NCI-H510A treated with DMSO at 0.1 percent for 48 hours (cell line): Measurements from ENCODE around the gene COL23A1.

Experiments used
- DNase-seq: peaks from one replicate; lab custom pipeline; 2025; lab: John Stamatoyannopoulos, UW

COL23A1 gene

GRCh38 chr5:178554311-178554710 is 35.9 kb downstream of the COL23A1 start:
- no peak for DNase-seq

DNA sequence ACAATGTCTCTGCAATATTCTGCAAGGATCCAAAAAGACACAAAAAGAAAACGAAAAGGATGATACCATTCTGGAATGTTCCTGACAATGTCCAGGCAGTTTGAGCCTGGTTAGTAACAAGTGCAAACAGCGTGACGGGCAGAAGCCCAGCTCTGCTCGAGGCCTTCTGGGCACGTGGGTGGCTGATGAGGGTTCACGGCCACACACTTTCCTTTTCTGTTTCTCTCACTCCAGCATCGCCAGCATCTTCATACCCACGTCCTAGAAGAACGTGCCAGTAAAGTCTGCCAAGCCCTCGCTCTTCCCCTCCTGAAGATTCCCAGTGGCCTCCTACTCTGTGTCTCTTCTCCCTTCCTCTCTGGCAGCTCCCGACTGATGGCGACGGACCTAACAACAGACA is 36.7 kb downstream of the COL23A1 start:
- no peak for DNase-seq

DNA sequence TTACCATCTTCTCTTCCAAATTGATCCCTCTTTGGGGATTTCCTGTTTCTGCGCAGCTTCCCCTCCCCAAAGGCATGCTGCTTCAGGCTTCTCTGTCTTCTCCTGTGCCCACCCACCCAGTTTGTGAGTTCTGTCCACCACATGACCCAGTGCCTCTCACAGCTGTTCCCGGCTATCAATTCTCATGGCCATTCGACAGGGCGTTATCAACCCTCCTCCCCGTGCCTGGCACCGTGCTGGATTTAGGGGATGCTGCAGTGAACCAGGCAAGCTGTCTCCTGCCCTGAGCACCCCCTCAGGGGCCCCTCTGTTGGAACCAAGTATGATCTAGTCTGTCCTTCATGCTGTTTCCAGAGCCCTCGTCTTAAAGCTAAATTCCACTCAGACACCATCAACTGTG is 38.7 kb downstream of the COL23A1 start:
- no peak for DNase-seq

- DNase-seq = no peak
Observed at GRCh38 chr5:178551059-178551458, 39.1 kb downstream of the COL23A1 start.

- DNase-seq = no peak
Observed at GRCh38 chr5:178548746-178549145, 41.4 kb downstream of the COL23A1 start.

DNA sequence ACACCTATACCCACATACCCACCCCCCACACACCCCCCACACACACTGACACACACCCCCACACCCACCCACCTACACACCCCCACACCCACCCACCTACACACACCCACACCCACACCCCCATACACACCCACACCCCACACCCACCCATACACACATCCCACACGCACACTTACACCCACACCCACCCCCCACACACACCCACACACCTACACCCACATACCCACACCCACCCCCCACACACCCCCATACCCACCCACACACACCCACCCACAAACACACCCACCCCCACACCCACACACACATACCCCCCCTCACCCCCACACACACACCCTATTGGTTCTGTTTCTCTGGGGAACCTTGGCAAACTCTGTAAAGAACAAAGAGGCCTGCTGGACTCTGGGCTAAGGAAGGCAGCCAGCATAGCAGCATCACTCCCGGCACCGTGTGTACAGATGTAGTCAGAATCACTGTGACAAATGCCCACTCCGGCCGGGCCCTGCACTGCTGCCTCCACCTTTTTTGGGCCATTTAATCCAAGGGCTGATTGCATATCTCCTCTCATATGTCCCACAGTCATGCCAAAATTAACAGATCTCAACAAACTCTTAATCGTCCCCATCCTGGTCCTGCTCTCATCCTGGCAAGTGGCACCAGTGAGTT is 42.3 kb downstream of the COL23A1 start:
- no peak for DNase-seq

GRCh38 chr5:178547052-178547666 is 43.0 kb downstream of the COL23A1 start:
- no peak for DNase-seq

DNA sequence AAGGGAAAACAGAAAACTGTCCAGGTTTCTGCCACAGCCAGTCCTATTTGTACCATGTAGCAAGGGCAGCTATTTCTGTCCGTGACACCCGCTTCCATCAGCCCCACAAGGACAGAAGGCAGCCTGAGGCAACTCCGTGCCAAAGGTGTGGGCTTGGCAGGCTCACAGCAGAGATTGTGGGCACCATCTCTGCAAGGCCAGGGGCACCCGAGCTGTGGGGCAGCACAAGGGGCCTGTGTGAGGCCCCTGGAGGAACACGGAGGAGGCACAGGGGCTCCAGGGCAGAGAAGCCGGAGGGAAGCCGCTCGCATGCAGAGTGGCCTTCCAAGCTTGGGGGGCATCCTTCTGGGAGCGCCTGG is 43.5 kb downstream of the COL23A1 start:
- DNase-seq = no peak

- no peak for DNase-seq
Observed at GRCh38 chr5:178545941-178546674, 44.1 kb downstream of the COL23A1 start.

DNA sequence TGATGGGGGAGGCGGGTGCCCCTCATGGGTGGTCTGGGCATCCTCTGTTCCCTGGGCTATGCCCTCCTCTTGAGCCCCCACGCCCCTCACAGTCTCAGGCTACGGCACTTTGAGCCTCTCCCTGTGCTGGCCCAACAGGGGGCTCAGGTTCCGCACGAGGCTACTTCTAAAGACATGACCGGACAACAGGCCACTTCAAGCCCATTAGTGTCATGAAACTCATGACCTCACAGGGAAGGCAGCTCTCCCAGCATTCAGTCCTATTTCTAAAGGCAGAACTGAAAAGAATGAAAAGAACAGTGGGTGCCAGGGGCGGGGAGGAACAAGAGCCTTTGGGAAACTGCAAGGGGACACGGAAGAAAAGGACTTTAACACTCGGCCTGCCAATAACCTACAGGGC is 45.0 kb downstream of the COL23A1 start:
- no peak for DNase-seq

DNA sequence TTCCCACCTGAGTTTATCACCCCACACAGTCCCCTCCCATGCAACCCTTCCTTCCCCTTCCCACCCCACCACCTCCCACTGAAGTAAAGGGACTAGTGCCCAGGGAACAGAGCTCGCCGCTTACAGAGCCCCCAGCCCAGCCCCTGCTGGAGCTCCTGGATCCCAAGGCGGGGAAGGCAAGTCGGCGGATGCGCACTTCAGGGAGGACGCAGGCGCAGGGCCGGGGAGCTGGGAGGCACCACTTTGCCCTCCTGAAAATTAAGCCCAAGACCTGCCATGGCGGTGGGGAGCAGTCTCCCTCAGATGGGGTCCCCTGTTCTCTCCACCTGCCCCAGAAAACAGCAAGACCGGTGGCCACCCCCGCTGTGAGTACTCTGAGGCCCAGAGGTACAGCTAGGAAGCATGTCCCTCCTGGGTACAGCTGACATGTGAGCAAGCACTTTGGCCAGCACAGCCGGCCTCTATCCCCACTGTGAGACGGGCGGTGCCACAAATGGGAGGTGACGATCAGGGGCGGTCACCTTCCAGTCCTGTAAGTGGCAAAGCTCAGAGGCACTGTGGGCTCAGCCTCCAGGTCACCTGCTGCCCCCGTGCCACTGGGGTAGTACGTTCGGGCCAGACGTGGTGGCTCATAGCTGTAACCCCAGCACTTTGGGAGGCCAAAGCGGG is 45.9 kb downstream of the COL23A1 start:
- no peak for DNase-seq

DNA sequence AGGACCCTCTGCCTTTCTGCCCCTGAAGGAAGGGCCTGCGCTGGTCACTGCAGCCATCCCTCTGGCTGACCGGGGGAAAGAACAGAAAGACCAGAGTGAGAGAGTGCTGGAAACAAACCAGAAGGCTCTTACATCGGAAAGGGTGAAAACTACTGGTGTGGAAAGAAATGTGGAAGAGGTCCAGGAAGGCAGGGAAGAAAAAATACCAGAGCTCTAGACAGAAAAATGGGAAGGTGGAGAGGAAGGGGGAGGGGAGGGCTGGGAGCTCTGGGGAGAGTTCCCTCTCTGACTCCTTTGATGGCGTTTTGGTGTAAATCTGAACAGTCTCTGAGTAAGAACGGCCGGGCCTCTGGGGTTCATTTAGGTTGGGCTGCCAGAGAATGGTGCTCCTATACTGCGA is 47.7 kb downstream of the COL23A1 start:
- no peak for DNase-seq

DNA sequence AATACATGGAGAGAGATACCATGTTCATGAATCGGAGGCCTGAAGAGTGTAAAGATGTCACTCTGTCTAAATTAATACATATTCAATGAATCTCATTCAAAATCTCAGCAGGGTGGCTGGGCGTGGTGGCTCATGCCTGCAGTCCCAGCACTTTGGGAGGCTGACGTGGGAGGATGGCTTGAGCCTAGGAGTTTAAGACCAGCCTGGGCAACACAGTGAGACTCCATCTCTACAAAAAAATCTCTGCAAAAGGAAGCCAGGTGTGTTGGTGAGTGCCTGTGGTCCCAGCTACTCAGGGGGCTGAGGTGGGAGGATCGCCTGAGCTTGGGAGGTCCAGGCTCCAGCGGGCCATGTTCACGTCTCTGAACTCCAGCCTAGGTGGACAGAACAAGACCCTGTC is 49.7 kb downstream of the COL23A1 start:
- DNase-seq = no peak

DNA sequence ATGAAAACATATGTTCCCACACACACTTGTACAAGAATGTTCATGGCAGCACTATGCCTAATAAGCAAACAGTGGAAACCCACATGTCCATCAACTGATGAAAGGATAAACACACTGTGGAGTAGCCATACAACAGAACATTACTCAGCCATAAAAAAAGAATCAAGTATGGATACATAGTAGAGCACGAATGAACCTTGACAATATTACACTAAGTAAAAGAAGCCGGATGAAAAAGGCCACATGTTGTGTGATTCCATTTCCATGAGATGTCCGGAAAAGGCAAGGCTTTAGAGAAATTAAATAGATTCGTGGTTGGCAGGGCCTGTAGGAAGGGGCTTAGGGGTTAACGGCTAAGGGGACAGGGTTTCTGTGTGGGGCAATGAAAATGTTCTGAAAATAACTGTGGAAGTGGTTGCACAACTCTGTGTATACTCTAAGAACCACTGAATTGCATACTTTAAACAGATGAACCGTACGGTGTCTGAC is 51.4 kb downstream of the COL23A1 start:
- DNase-seq = no peak

DNA sequence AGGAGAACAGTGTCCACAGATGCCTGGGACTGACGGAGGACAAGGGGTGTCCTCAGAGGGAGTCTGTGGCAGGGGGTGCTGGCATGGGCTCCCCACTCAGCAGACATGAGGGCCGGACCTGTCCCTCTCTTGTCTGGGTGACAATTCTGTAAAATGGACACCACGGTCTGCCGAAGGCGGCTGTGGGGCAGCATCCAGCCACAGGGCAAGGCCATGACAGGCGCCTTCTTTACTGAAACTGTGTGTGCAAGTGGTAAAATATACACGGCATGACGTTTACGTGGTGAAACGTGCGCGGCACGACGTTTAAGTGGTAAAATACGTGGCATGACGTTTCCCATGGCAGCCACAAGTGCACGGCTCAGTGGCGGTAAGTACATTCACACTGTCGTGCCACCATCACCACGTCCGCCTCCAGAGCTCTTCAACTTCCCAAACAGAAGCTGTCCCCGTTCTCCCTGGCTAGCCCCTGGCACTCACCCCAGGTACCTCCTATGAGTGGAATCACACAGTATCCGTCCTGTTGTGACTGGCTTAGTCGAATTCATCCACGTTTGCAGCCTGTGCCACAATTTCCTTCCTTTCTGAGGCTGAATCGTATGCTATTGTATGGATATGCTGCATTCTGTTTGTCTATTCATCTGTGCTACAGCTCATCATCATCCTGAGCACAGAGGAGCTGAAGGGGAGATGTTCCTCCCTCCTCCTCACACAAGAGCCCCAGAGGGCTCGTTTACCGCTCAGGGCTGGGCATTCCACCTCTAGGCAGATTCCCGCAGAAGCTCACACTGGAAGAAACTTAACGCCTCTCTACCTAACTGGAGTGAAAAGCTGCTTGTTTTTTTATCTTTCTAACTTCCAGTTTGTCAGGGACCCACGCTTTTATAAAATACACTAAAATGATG is 52.5 kb downstream of the COL23A1 start:
- DNase-seq = no peak

- no peak for DNase-seq
Observed at GRCh38 chr5:178536541-178537466, 53.4 kb downstream of the COL23A1 start.

DNA sequence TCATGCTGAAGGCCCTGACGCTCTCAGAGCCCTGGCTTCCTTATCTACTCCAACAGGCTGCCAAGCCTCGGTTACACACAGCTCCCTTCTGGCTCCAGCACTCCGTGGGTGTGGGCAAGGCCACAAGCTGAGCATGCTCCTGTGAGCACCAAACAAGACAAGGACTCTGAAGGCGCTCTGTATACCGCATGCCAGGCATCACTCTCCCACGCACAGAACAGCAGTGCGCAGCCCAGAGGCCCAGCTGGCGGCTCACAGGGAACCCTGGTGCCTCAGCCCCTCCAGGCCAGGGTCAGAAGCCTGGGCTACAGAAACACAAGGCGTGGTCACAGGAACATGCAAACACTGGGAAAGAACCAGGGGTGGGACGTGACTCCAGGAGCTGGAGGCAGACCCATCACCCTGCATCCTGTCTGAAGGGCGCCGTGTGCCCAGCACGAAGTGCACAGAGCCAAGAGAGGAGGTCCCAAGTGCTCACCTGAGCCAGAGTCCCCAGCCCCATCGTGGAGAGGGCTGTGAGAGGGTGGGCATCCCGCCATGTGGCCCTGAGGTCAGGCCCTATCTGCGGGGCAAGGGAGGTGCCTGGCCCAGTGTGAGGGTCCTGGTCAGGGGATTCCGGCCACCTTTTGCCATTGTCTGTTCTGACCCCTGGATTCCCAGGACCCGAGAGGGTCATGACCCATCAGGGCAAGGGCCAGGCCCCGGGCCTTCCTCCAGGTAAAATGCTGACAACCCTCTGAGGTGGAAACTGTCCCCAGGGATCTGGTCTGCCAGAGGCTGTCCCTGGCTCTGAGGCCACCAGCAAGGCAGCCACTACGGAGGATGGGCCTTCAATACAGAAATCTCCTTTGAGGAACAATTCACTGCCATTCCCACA is 54.7 kb downstream of the COL23A1 start:
- no peak for DNase-seq

DNA sequence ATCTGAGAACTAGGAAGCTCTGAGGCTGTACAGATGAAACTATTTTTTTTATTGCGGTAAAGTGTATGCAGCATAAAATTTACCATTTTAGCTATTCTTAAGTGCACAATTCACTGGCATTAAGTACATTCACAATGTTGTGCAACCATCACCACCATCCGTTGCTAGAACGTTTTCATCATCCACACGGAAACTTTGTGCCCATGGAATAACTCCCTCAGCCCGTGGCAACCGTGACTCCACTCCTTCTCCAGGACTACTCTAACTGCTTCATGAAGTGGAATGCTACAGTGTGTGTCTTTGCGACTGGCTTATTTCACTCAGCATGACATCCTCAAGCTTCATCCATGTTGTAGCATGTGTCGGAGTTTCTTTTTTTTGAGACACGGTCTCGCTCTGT is 57.1 kb downstream of the COL23A1 start:
- no peak for DNase-seq

- no peak for DNase-seq
Observed at GRCh38 chr5:178532666-178533065, 57.5 kb downstream of the COL23A1 start.

GRCh38 chr5:178532236-178532635 is 58.0 kb downstream of the COL23A1 start:
- DNase-seq = no peak
